ENCODE results near the gene MYO6.
A peak's percentile ranks its signal among the peaks of the same experiment; 100 is the strongest.

Gene MYO6

DNA sequence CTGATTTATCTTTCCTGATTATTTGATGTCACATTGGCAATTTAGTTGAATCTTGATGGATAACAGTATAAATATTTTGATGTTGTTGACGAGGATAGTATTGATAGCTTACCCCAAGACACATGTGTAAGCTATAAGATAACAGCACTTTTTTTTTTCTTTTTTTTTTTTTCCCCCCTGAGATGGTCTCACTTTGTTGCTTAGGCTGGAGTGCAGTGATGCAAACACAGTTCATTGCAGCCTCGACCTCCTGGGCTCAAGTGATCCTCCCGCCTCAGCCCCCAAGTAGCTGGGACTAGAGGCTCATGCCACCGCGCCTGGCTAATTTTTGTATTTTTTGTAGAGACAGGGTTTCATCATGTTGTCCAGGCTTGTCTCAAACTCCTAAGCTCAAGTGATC is 21.8 kb downstream of the MYO6 start (continued):
- TF ChIP-seq ZEB2 (tag by site-specific recombination; IDR thresholded peaks at IDR 0.05) = no peak
- TF ChIP-seq ZNF362 (tag by site-specific recombination; IDR thresholded peaks at IDR 0.05) = peak; percentile 82; the same call in 1 of the 2 replicates
- TF ChIP-seq ZBTB26 (tag by site-specific recombination; optimal IDR thresholded peaks at IDR 0.05) = no peak
- no peak for TF ChIP-seq ZNF433 (tag by site-specific recombination; IDR thresholded peaks at IDR 0.05; ENCODE audit: low read depth)
- TF ChIP-seq ZNF16 (tag by site-specific recombination; IDR thresholded peaks at IDR 0.05; ENCODE audit: low read depth) = no peak
- no peak for TF ChIP-seq ZNF221 (tag by site-specific recombination; IDR thresholded peaks at IDR 0.05; ENCODE audit: borderline replicate concordance)
- TF ChIP-seq, protein P1, sequence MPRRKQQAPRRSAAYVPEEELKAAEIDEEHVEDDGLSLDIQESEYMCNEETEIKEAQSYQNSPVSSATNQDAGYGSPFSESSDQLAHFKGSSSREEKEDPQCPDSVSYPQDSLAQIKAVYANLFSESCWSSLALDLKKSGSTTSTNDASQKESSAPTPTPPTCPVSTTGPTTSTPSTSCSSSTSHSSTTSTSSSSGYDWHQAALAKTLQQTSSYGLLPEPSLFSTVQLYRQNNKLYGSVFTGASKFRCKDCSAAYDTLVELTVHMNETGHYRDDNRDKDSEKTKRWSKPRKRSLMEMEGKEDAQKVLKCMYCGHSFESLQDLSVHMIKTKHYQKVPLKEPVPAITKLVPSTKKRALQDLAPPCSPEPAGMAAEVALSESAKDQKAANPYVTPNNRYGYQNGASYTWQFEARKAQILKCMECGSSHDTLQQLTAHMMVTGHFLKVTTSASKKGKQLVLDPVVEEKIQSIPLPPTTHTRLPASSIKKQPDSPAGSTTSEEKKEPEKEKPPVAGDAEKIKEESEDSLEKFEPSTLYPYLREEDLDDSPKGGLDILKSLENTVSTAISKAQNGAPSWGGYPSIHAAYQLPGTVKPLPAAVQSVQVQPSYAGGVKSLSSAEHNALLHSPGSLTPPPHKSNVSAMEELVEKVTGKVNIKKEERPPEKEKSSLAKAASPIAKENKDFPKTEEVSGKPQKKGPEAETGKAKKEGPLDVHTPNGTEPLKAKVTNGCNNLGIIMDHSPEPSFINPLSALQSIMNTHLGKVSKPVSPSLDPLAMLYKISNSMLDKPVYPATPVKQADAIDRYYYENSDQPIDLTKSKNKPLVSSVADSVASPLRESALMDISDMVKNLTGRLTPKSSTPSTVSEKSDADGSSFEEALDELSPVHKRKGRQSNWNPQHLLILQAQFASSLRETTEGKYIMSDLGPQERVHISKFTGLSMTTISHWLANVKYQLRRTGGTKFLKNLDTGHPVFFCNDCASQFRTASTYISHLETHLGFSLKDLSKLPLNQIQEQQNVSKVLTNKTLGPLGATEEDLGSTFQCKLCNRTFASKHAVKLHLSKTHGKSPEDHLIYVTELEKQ (tag by site-specific recombination; IDR thresholded peaks at IDR 0.05; ENCODE audit: borderline replicate concordance) = no peak
- TF ChIP-seq ZSCAN30 (tag by site-specific recombination; IDR thresholded peaks at IDR 0.05) = no peak
- TF ChIP-seq ZNF324 (tag by site-specific recombination; IDR thresholded peaks at IDR 0.05) = no peak
- no peak for TF ChIP-seq ZIC2 (tag by site-specific recombination; IDR thresholded peaks at IDR 0.05)
- TF ChIP-seq ZNF114 (tag by site-specific recombination; IDR thresholded peaks at IDR 0.05) = no peak
- TF ChIP-seq ZNF239 (tag by site-specific recombination; IDR thresholded peaks at IDR 0.05) = no peak
- TF ChIP-seq SCRT1 (tag by site-specific recombination; IDR thresholded peaks at IDR 0.05; ENCODE audit: borderline replicate concordance) = no peak
- no peak for TF ChIP-seq ZNF157 (tag by site-specific recombination; IDR thresholded peaks at IDR 0.05)
- no peak for TF ChIP-seq HOXA7 (CRISPR knock-in tag; IDR thresholded peaks at IDR 0.05; ENCODE audit: borderline replicate concordance)
- TF ChIP-seq ZNF600 (tag by site-specific recombination; IDR thresholded peaks at IDR 0.05) = peak; percentile 53; the same call in 1 of the 2 replicates
- no peak for TF ChIP-seq ZNF140 (tag by site-specific recombination; IDR thresholded peaks at IDR 0.05)
- TF ChIP-seq, protein P2, sequence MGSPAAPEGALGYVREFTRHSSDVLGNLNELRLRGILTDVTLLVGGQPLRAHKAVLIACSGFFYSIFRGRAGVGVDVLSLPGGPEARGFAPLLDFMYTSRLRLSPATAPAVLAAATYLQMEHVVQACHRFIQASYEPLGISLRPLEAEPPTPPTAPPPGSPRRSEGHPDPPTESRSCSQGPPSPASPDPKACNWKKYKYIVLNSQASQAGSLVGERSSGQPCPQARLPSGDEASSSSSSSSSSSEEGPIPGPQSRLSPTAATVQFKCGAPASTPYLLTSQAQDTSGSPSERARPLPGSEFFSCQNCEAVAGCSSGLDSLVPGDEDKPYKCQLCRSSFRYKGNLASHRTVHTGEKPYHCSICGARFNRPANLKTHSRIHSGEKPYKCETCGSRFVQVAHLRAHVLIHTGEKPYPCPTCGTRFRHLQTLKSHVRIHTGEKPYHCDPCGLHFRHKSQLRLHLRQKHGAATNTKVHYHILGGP (tag by site-specific recombination; IDR thresholded peaks at IDR 0.05) = no peak
- TF ChIP-seq ZNF248 (tag by site-specific recombination; IDR thresholded peaks at IDR 0.05) = no peak
- no peak for TF ChIP-seq GFI1B (tag by site-specific recombination; IDR thresholded peaks at IDR 0.05)
- no peak for TF ChIP-seq ZNF423 (tag by site-specific recombination; IDR thresholded peaks at IDR 0.05)
- TF ChIP-seq ZNF830 (tag by site-specific recombination; IDR thresholded peaks at IDR 0.05; ENCODE audit: low read depth) = no peak
- TF ChIP-seq, protein P3, sequence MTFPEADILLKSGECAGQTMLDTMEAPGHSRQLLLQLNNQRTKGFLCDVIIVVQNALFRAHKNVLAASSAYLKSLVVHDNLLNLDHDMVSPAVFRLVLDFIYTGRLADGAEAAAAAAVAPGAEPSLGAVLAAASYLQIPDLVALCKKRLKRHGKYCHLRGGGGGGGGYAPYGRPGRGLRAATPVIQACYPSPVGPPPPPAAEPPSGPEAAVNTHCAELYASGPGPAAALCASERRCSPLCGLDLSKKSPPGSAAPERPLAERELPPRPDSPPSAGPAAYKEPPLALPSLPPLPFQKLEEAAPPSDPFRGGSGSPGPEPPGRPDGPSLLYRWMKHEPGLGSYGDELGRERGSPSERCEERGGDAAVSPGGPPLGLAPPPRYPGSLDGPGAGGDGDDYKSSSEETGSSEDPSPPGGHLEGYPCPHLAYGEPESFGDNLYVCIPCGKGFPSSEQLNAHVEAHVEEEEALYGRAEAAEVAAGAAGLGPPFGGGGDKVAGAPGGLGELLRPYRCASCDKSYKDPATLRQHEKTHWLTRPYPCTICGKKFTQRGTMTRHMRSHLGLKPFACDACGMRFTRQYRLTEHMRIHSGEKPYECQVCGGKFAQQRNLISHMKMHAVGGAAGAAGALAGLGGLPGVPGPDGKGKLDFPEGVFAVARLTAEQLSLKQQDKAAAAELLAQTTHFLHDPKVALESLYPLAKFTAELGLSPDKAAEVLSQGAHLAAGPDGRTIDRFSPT (tag by site-specific recombination; IDR thresholded peaks at IDR 0.05) = no peak
- TF ChIP-seq ZNF624 (tag by site-specific recombination; IDR thresholded peaks at IDR 0.05) = no peak
- no peak for TF ChIP-seq GLI4 (tag by site-specific recombination; IDR thresholded peaks at IDR 0.05)
- TF ChIP-seq KLF8 (tag by site-specific recombination; IDR thresholded peaks at IDR 0.05) = no peak
- TF ChIP-seq ZNF596 (tag by site-specific recombination; IDR thresholded peaks at IDR 0.05) = no peak
- no peak for TF ChIP-seq TRIM28 (IDR thresholded peaks at IDR 0.05; ENCODE audit: borderline replicate concordance, low read length)
- TF ChIP-seq ZNF747 (tag by site-specific recombination; IDR thresholded peaks at IDR 0.05) = no peak
